Smooth muscle cell (in vitro differentiated cells): ENCODE results near the gene ZNF277. TPM values are rescaled to one million over a fixed set of nuclear protein-coding genes. Genes with fewer than 3 reads are reported as not detected.

Experiments
- DNase-seq: peaks from one replicate; lab custom pipeline; 2025; ENCODE audit not compliant: unreplicated experiment; lab: John Stamatoyannopoulos, UW
- H2AFZ ChIP-seq: fragments of 200-600 bp; sonication (generic); 2 replicates; pipeline ENCODE4 v1.6.0; 2016; ENCODE audit warnings: antibody characterized with exemption, low read depth, mild to moderate bottlenecking
- H3F3A ChIP-seq: fragments of 200-600 bp; sonication (generic); 2 replicates; pipeline ENCODE4 v1.6.0; 2017; ENCODE audit warnings: antibody characterized with exemption, low read depth
- H3K27ac ChIP-seq: fragments of 200-600 bp; sonication (generic); 2 replicates; pipeline ENCODE4 v1.5.1; 2016; ENCODE audit warnings: low read depth, mild to moderate bottlenecking
- H3K27me3 ChIP-seq: fragments of 200-600 bp; sonication (generic); 2 replicates; pipeline ENCODE4 v1.6.1; 2016; ENCODE audit warnings: low read depth, mild to moderate bottlenecking
- H3K36me3 ChIP-seq: fragments of 200-600 bp; sonication (generic); 2 replicates; pipeline ENCODE4 v1.5.1; 2016; ENCODE audit warnings: low read depth
- H3K4me1 ChIP-seq: fragments of 200-600 bp; sonication (generic); 2 replicates; pipeline ENCODE4 v1.5.1; 2016; ENCODE audit warnings: low read depth
- H3K4me2 ChIP-seq: fragments of 200-600 bp; sonication (generic); 2 replicates; pipeline ENCODE4 v1.6.0; 2016; ENCODE audit warnings: mild to moderate bottlenecking
- H3K4me3 ChIP-seq: fragments of 200-600 bp; sonication (generic); 2 replicates; pipeline ENCODE4 v1.5.1; 2016; ENCODE audit warnings: mild to moderate bottlenecking
- H3K79me2 ChIP-seq: fragments of 200-600 bp; sonication (generic); 2 replicates; pipeline ENCODE4 v1.6.0; 2016; ENCODE audit warnings: low read depth, mild to moderate bottlenecking
- H3K9ac ChIP-seq: fragments of 200-600 bp; sonication (generic); 2 replicates; pipeline ENCODE4 v1.6.0; 2016; ENCODE audit warnings: low read depth
- H3K9me3 ChIP-seq: fragments of 200-600 bp; sonication (generic); replicated peaks from 2 replicates; pipeline ENCODE4 v1.5.1; 2016; ENCODE audit warnings: low read depth
- H4K20me1 ChIP-seq: fragments of 200-600 bp; sonication (generic); 2 replicates; pipeline ENCODE4 v1.6.0; 2016; ENCODE audit warnings: low read depth
- CTCF ChIP-seq: fragments of 200-600 bp; sonication (generic); IDR thresholded peaks from 2 replicates; pipeline ENCODE4 v1.5.1; 2017; ENCODE audit warnings: borderline replicate concordance, mild to moderate bottlenecking, antibody characterized with exemption; ENCODE audit not compliant: insufficient read depth, poor library complexity, severe bottlenecking
- WGBS: methylation state at CpG from one replicate; pipeline ENCODE4 v1.1.7; 2016; ENCODE audit warnings: low lambda C conversion rate; 5-methylcytosine and 5-hydroxymethylcytosine counted together
- polyA plus RNA-seq: library from polyadenylated mRNA; unstranded; fragments of >200 nt; fragmentation: Nextera tagmentation; extraction: Ambion mirVana; gene quantifications from 2 replicates; pipeline ENCODE4 v1.2.1, GENCODE V29; 2016
- total RNA-seq: library from RNA; depleted of rRNA; stranded (reverse); fragments of >200 nt; gene quantifications from 2 replicates; pipeline ENCODE4 v1.2.3, GENCODE V29; 2014

The ZNF277 gene
- total and polyA plus RNA-seq, 2 experiments from 2014 or later, result 8.4 to 28.0 TPM

- no peak overlapping the region for H3K4me2 ChIP-seq
- TF ChIP-seq CTCF, result no peak
- H3K27me3 ChIP-seq, result no peaks in the 10 kb centered on the region
These were observed 61.6 kb downstream of the ZNF277 start for GRCh38 chr7:112267944-112268691.

GRCh38 chr7:112271162-112271561 is 64.7 kb downstream of the ZNF277 start:
- H3K4me1 ChIP-seq, result peaks cover 14% of the 10 kb centered on the region
- H3K79me2 ChIP-seq, result peaks cover 11% of the 10 kb centered on the region
- no peaks in the 10 kb centered on the region for H3K36me3 ChIP-seq
- no peak overlapping the region for H3K27ac ChIP-seq
- H3K9me3 ChIP-seq, result no peaks in the 10 kb centered on the region
- TF ChIP-seq CTCF, result no peak
- H2AFZ ChIP-seq, result no peak overlapping the region
- H3F3A ChIP-seq, result no peaks in the 10 kb centered on the region
- peaks cover 19% of the 10 kb centered on the region for H4K20me1 ChIP-seq
- DNase-seq, result no peak
- no peak overlapping the region for H3K9ac ChIP-seq
- WGBS, result 90% methylated on average over 2 of the region's 2 CpGs
- H3K27me3 ChIP-seq, result no peaks in the 10 kb centered on the region
- no peak overlapping the region for H3K4me3 ChIP-seq
- no peak overlapping the region for H3K4me2 ChIP-seq

More at GRCh38 chr7:112267944-112268691, 61.6 kb downstream of the ZNF277 start:
- no peak overlapping the region for H2AFZ ChIP-seq
- no peaks in the 10 kb centered on the region for H3K36me3 ChIP-seq
- H3K4me3 ChIP-seq, result no peak overlapping the region
- H3F3A ChIP-seq, result no peaks in the 10 kb centered on the region
- no peak overlapping the region for H3K27ac ChIP-seq
- peaks cover 33% of the 10 kb centered on the region for H4K20me1 ChIP-seq
- H3K9me3 ChIP-seq, result no peaks in the 10 kb centered on the region
- no peak for DNase-seq
- peaks cover 11% of the 10 kb centered on the region for H3K79me2 ChIP-seq
- 98% methylated on average over 1 of the region's 1 CpG for WGBS
- H3K4me1 ChIP-seq, result peaks cover 9% of the 10 kb centered on the region
- no peak overlapping the region for H3K9ac ChIP-seq

GRCh38 chr7:112272921-112273561 is 66.5 kb downstream of the ZNF277 start:
- no peaks in the 10 kb centered on the region for H3F3A ChIP-seq
- 92% methylated on average over 7 of the region's 7 CpGs for WGBS
- H3K79me2 ChIP-seq, result peaks cover 11% of the 10 kb centered on the region
- peaks cover 9% of the 10 kb centered on the region for H3K4me1 ChIP-seq
- H3K9me3 ChIP-seq, result no peaks in the 10 kb centered on the region
- H4K20me1 ChIP-seq, result peaks cover 8% of the 10 kb centered on the region
- no peak overlapping the region for H2AFZ ChIP-seq
- no peaks in the 10 kb centered on the region for H3K27me3 ChIP-seq
- no peak overlapping the region for H3K4me3 ChIP-seq
- no peak for DNase-seq
- no peak overlapping the region for H3K9ac ChIP-seq
- H3K4me2 ChIP-seq, result no peak overlapping the region
- no peak overlapping the region for H3K27ac ChIP-seq
- TF ChIP-seq CTCF, result no peak
- H3K36me3 ChIP-seq, result no peaks in the 10 kb centered on the region

- no peaks in the 10 kb centered on the region for H3K27me3 ChIP-seq
- peaks cover 9% of the 10 kb centered on the region for H3K4me1 ChIP-seq
- no peak overlapping the region for H3K9ac ChIP-seq
- 96% methylated on average over 2 of the region's 2 CpGs for WGBS
- H2AFZ ChIP-seq, result no peak overlapping the region
- H3K9me3 ChIP-seq, result no peaks in the 10 kb centered on the region
- no peak overlapping the region for H3K4me2 ChIP-seq
- no peak for TF ChIP-seq CTCF
- peaks cover 5% of the 10 kb centered on the region for H3K79me2 ChIP-seq
- no peaks in the 10 kb centered on the region for H3K36me3 ChIP-seq
- H3K4me3 ChIP-seq, result no peak overlapping the region
- H3K27ac ChIP-seq, result no peak overlapping the region
- H4K20me1 ChIP-seq, result peaks cover 13% of the 10 kb centered on the region
- no peak for DNase-seq
- no peaks in the 10 kb centered on the region for H3F3A ChIP-seq
These were observed 72.5 kb downstream of the ZNF277 start for GRCh38 chr7:112279042-112279441.
